VCaP (cell line): ENCODE data around the gene LIMD2.

Experiments used
- H3K27ac ChIP-seq: fragments of 450-650 bp; 2 replicates; pipeline ENCODE4 v1.5.1; 2017
- TF ChIP-seq, protein P1 (sequence below): fragments of 450-650 bp; conservative IDR thresholded peaks from 2 replicates; pipeline ENCODE4 v1.5.1; 2017; ENCODE audit warnings: mild to moderate bottlenecking, moderate library complexity

The LIMD2 gene

DNA sequence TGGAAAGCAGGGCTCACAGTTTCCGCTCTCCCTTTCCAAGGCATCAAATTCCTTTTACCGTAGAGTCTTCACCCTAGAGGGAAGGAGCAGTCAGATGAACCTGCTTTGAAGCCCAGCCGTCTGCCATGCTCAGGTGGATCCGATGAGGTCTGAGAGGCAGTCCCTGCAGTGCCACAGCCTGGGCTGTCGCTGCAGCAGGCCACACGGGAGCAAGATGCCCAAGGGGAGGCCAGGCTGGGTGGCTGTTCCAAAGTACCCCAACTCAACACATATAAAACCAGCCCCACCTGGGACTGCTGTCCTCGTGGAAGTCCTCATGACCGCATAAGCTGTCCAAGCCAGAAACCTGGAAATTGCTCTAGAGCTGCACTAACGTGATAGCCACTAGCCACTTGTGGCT is 4.9 kb upstream of the LIMD2 start:
- TF ChIP-seq, protein P1, sequence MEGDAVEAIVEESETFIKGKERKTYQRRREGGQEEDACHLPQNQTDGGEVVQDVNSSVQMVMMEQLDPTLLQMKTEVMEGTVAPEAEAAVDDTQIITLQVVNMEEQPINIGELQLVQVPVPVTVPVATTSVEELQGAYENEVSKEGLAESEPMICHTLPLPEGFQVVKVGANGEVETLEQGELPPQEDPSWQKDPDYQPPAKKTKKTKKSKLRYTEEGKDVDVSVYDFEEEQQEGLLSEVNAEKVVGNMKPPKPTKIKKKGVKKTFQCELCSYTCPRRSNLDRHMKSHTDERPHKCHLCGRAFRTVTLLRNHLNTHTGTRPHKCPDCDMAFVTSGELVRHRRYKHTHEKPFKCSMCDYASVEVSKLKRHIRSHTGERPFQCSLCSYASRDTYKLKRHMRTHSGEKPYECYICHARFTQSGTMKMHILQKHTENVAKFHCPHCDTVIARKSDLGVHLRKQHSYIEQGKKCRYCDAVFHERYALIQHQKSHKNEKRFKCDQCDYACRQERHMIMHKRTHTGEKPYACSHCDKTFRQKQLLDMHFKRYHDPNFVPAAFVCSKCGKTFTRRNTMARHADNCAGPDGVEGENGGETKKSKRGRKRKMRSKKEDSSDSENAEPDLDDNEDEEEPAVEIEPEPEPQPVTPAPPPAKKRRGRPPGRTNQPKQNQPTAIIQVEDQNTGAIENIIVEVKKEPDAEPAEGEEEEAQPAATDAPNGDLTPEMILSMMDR, result no peak
- H3K27ac ChIP-seq, result no peak overlapping the region

DNA sequence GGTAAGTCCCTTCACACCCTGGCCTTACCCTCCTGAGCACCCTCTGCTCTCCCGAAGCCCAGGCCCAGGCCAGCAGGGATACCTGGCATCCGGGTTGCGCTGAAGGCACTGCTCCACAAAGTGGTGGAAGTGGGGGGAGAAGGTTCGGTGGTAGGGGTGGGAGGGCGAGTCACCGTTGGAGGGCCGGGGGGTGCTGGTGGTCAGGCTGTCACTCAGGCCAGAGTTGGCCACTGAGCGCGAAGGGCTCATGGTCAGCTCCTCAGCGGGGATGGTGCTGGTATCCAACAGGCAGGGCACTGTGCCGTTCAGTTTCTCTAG is 4.3 kb upstream of the LIMD2 start:
- TF ChIP-seq, protein P1, result no peak
- no peak overlapping the region for H3K27ac ChIP-seq

DNA sequence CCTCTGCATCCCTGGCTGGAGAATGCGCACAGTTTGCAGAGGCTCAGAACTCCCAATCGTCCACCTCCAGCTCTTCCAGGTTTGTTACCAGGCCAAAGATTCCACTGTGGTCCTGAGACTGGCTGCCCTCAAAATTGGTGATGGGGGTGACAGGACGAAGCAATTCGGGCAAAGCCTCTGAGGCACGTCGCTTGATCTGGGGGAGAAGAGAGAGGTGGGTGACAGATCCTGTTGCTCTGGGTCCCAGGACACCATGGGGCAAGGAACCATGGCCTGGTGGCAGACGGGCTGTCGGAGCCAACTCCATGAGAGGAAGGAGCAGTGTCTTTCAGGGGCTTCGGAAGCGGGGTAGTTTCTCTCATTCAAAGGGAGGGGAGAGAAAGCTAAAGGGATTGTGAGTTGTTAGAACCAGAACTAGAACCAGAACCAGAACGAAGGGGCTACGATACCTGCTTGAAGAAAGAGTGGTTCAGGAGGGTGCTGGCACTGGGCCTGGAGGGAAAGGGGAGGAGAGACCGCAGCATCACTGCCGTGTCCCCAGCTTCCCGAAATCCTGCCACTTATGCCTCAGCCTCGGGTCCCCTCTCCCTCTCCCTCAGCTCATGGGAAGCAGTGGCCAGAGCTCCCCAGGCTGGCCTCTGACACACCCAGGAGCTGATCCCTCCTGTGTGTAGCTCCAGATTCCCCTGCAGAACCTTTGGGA is 3.8 kb upstream of the LIMD2 start:
- H3K27ac ChIP-seq, result no peak overlapping the region
- TF ChIP-seq, protein P1, result no peak

DNA sequence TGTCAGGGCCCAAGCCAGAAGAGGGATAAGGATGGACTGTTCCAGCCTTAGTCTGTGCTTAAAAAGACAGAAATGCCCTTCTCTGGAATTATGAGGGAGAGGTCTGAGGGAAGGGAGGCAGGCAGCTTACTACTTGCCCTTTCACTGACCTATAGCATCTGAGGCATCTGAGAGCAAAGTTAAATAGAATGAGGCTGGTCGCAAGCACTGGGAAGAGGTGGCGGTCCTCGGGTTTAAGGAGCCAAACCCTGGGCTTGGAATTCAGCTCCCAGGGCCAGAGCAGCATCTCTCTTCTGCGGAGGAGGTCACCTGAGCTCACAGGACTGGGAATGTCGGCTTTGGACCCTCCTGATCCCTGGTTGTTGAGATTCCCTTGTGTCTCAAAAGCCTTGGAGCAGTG is 3.1 kb upstream of the LIMD2 start:
- H3K27ac ChIP-seq, result no peak overlapping the region
- TF ChIP-seq, protein P1, result no peak

DNA sequence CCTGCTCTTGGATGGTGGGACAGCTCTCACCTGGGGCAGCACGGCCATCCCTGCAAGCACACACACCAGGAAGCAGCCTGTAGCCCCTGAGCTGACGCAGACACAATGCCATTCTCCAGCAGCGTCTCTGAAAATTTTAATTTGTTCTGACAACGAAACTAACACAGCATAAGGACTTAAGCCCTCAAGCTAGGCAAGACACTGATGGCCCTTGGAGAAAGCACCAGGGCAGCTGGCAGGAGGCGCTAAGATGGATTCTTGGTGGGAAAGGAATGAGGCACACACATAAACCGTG is 2.7 kb upstream of the LIMD2 start:
- TF ChIP-seq, protein P1, result no peak
- H3K27ac ChIP-seq, result no peak overlapping the region

DNA sequence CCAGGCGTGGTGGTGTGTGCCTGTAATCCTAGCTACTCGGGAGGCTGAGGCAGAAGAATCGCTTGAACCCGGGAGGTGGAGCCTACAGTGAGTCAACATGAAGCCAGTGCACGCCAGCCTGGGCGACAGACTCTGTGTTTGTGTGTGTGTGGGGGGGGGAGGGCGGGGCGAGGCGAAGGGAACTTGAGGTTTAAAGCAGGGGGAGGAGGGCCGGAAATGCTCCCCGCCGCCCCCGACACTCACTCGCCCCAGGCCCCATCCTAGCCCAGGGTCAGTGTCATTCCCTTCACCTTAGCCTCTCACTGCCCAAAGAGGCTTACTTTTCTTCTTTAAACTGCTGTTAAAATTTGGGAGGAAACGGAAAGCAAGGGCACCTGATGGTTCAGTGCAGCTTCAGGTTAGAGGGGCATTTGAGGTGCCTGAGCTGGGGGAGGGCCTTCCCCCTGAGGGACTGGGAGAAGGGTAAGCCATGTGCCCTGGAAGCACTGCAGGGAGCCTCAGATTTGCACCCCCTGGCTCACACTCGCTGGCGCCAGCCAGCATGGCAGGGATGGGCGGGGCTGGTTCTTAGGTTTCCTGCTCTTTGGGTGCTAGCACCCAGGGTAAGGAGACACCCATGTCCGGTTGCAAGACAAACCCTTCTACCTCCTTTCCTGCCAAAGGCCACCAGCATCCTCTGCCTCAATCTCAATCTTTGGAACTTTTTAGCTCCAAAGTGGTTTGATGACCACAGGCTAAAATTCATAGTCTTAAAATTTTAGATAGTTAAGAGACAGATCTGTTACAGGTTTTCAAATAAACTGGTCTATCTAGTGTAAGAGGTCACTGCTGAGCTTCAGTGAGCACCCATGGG is 2.2 kb upstream of the LIMD2 start:
- TF ChIP-seq, protein P1, result no peak
- no peak overlapping the region for H3K27ac ChIP-seq

DNA sequence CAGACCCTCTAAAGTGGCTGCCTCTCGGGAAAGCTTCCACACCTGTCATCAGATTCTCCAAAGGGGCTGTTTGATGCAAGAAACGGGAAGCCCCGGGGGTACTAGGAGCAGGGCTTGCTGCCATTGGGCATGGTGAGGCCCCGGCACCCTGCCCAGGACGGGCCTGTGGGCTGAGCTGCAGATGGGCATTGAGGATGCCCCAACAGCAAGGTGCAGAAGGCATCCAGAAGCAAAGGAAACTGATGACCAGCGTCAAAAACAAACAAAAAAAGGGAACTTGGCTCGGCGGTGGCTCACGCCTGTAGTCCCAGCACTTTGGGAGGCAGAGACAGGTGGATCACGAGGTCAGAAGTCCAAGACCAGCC is 1.5 kb upstream of the LIMD2 start:
- no peak overlapping the region for H3K27ac ChIP-seq
- TF ChIP-seq, protein P1, result no peak
